ENCODE data around the gene LRRC15.

Gene LRRC15

GRCh38 chr3:194384569-194385001, 15.0 kb upstream of the LRRC15 start:
- DNase-seq: no peak

- no peak for DNase-seq
Measured at GRCh38 chr3:194384156-194384555, 14.6 kb upstream of the LRRC15 start.

GRCh38 chr3:194383276-194383940, 13.9 kb upstream of the LRRC15 start:
- no peak for DNase-seq

- DNase-seq: no peak
Measured at GRCh38 chr3:194382892-194383223, 13.3 kb upstream of the LRRC15 start.

- no peak for DNase-seq
Measured at GRCh38 chr3:194382196-194382891, 12.8 kb upstream of the LRRC15 start.

GRCh38 chr3:194381460-194381875, 11.9 kb upstream of the LRRC15 start:
- no peak for DNase-seq

- DNase-seq: no peak
Measured at GRCh38 chr3:194380326-194380725, 10.8 kb upstream of the LRRC15 start.

GRCh38 chr3:194379651-194380050, 10.1 kb upstream of the LRRC15 start:
- no peak for DNase-seq

- no peak for DNase-seq
Measured at GRCh38 chr3:194379231-194379630, 9.7 kb upstream of the LRRC15 start.

GRCh38 chr3:194377708-194378107, 8.2 kb upstream of the LRRC15 start:
- no peak for DNase-seq

- DNase-seq: no peak
Measured at GRCh38 chr3:194376241-194376560, 6.7 kb upstream of the LRRC15 start.

- DNase-seq: no peak
Measured at GRCh38 chr3:194375473-194376240, 6.1 kb upstream of the LRRC15 start.

GRCh38 chr3:194374935-194375334, 5.4 kb upstream of the LRRC15 start:
- no peak for DNase-seq

- DNase-seq: no peak
Measured at GRCh38 chr3:194373899-194374298, 4.4 kb upstream of the LRRC15 start.

- no peak for DNase-seq
Measured at GRCh38 chr3:194373028-194373427, 3.5 kb upstream of the LRRC15 start.

GRCh38 chr3:194370753-194371152, 1.2 kb upstream of the LRRC15 start:
- no peak for DNase-seq

- DNase-seq: no peak
Measured at GRCh38 chr3:194368918-194369317, 625 bp downstream of the LRRC15 start.

GRCh38 chr3:194367992-194368841, 1.3 kb downstream of the LRRC15 start:
- no peak for DNase-seq

GRCh38 chr3:194365978-194366490, 3.5 kb downstream of the LRRC15 start:
- DNase-seq: no peak

GRCh38 chr3:194365526-194365925, 4.0 kb downstream of the LRRC15 start:
- no peak for DNase-seq

- DNase-seq: no peak
Measured at GRCh38 chr3:194364652-194365434, 4.7 kb downstream of the LRRC15 start.

- no peak for DNase-seq
Measured at GRCh38 chr3:194364314-194364651, 5.3 kb downstream of the LRRC15 start.
